ENCODE results near the gene COL18A1. TPM values are rescaled to one million over a fixed set of nuclear protein-coding genes. Genes with fewer than 3 reads are reported as not detected.

The COL18A1 gene
- total and polyA plus RNA-seq, 2 donors from 2014 or later: 150 to 316 TPM

GRCh38 chr21:45538381-45539045, 133.5 kb downstream of the COL18A1 start:
- H3K9ac ChIP-seq (ENCODE audit: low read length in 3 of 3): no peak overlapping the region
- H3K36me3 ChIP-seq (ENCODE audit: control insufficient read depth in 2 of 3, insufficient read depth in 3 of 3, low read length in 3 of 3): no peaks in the 10 kb centered on the region
- H3K27me3 ChIP-seq (ENCODE audit: control insufficient read depth, insufficient read depth, low read length): no peaks in the 10 kb centered on the region
- no peak for TF ChIP-seq CTCF (IDR thresholded peaks at IDR 0.05; ENCODE audit: borderline replicate concordance, extremely low read depth, insufficient read depth)
- intact Hi-C loops (cut with DNase I): no loop called here
- no peak overlapping the region for H3K4me3 ChIP-seq (ENCODE audit: low read length in 3 of 3)
- FAIRE-seq (no peak), DNase-seq (peak in 2 of 5 donors; percentile 43 to 74)
- H3K4me1 ChIP-seq (ENCODE audit: control insufficient read depth in 2 of 3, insufficient read depth in 2 of 3, low read depth in 1 of 3, low read length in 3 of 3): peaks cover 0 to 12% (median 0%) of the 10 kb centered on the region in 3 donors
- no peak overlapping the region for H3K27ac ChIP-seq (ENCODE audit: low read depth in 2 of 2, low read length in 2 of 2)
- no peaks in the 10 kb centered on the region for H3K9me3 ChIP-seq (ENCODE audit: control insufficient read depth in 2 of 3, insufficient read depth in 1 of 3, low read length in 3 of 3)

- Histone ChIP-seq H3K4me1 (ENCODE audit: control insufficient read depth in 2 of 3, insufficient read depth in 2 of 3, low read depth in 1 of 3, low read length in 3 of 3) (peaks cover 0 to 12% (median 0%) of the 10 kb centered on the region in 3 donors), H3K4me3 (ENCODE audit: low read length in 3 of 3) (no peak overlapping the region)
- no peak for FAIRE-seq
Observed at GRCh38 chr21:45539046-45539795, 134.3 kb downstream of the COL18A1 start.

GRCh38 chr21:45539796-45540600, 135.0 kb downstream of the COL18A1 start:
- FAIRE-seq (no peak), DNase-seq (peak in 2 of 5 donors; percentile 38 to 46)
- Histone ChIP-seq H3K27me3 (ENCODE audit: control insufficient read depth, insufficient read depth, low read length) (no peaks in the 10 kb centered on the region), H3K4me3 (ENCODE audit: low read length in 3 of 3) (no peak overlapping the region), H3K27ac (ENCODE audit: low read depth in 2 of 2, low read length in 2 of 2) (no peak overlapping the region), H3K9me3 (ENCODE audit: control insufficient read depth in 2 of 3, insufficient read depth in 1 of 3, low read length in 3 of 3) (no peaks in the 10 kb centered on the region), H3K4me1 (ENCODE audit: control insufficient read depth in 2 of 3, insufficient read depth in 2 of 3, low read depth in 1 of 3, low read length in 3 of 3) (peaks cover 0 to 7% (median 0%) of the 10 kb centered on the region in 3 donors), H3K36me3 (ENCODE audit: control insufficient read depth in 2 of 3, insufficient read depth in 3 of 3, low read length in 3 of 3) (no peaks in the 10 kb centered on the region), H3K9ac (ENCODE audit: low read length in 3 of 3) (no peak overlapping the region)
- TF ChIP-seq CTCF (IDR thresholded peaks at IDR 0.05; ENCODE audit: borderline replicate concordance, extremely low read depth, insufficient read depth): no peak
- intact Hi-C loops (cut with DNase I): no loop called here

More at GRCh38 chr21:45539046-45539795, 134.3 kb downstream of the COL18A1 start:
- peak in 2 of 5 donors; percentile 40 to 71 for DNase-seq
- no peak overlapping the region for H3K27ac ChIP-seq (ENCODE audit: low read depth in 2 of 2, low read length in 2 of 2)
- no peak overlapping the region for H3K9ac ChIP-seq (ENCODE audit: low read length in 3 of 3)
- TF ChIP-seq CTCF (IDR thresholded peaks at IDR 0.05; ENCODE audit: borderline replicate concordance, extremely low read depth, insufficient read depth): no peak
- intact Hi-C loops (cut with DNase I): no loop called here
- no peaks in the 10 kb centered on the region for H3K9me3 ChIP-seq (ENCODE audit: control insufficient read depth in 2 of 3, insufficient read depth in 1 of 3, low read length in 3 of 3)
- no peaks in the 10 kb centered on the region for H3K27me3 ChIP-seq (ENCODE audit: control insufficient read depth, insufficient read depth, low read length)
- H3K36me3 ChIP-seq (ENCODE audit: control insufficient read depth in 2 of 3, insufficient read depth in 3 of 3, low read length in 3 of 3): no peaks in the 10 kb centered on the region

Measured in kidney (tissue), 14 donors.